Fibroblast of lung (primary cell): ENCODE measurements around the gene BSND. TPM values are rescaled to one million over a fixed set of nuclear protein-coding genes. Genes with fewer than 3 reads are reported as not detected.

ENCODE experiments used
- DNase-seq, 2 donors: peaks; one replicate each; pipeline versions ENCODE4 v3.0.0 to v3.0.0-alpha.2; 2010; ENCODE audit warnings: low read depth in 2 of 2
- H2AFZ ChIP-seq: 2 replicates; pipeline ENCODE4 v1.5.1; 2012; ENCODE audit warnings: low read length, control low read depth, inconsistent platforms
- H3K27ac ChIP-seq: 2 replicates; pipeline ENCODE4 v1.5.1; 2011; ENCODE audit warnings: low read length, control low read depth; ENCODE audit not compliant: insufficient read depth
- H3K27me3 ChIP-seq: 2 replicates; pipeline ENCODE4 v1.5.1; 2011; ENCODE audit warnings: mild to moderate bottlenecking, low read length; ENCODE audit not compliant: control insufficient read depth, insufficient read depth
- H3K36me3 ChIP-seq: 2 replicates; pipeline ENCODE4 v1.5.1; 2011; ENCODE audit warnings: low read length; ENCODE audit not compliant: control insufficient read depth, insufficient read depth
- H3K4me1 ChIP-seq: 2 replicates; pipeline ENCODE4 v1.5.1; 2011; ENCODE audit warnings: low read length; ENCODE audit not compliant: control insufficient read depth, insufficient read depth; ENCODE audit errors: extremely low read depth
- H3K4me2 ChIP-seq: 2 replicates; pipeline ENCODE4 v1.5.1; 2011; ENCODE audit warnings: low read length, control low read depth; ENCODE audit not compliant: insufficient read depth; ENCODE audit errors: extremely low read depth
- H3K4me3 ChIP-seq, 4 experiments: fragments of 200-600 bp in 1 of 4; sonication (generic) in 1 of 4; replicated peaks in 1 of 4; 2 replicates each; pipeline ENCODE4 v1.5.1; 2011 to 2016; ENCODE audit warnings: low read length in 4 of 4, low read depth in 3 of 4, mild to moderate bottlenecking in 3 of 4, control low read depth in 2 of 4, inconsistent platforms in 1 of 4, mixed read lengths in 1 of 4; ENCODE audit not compliant: insufficient read depth in 1 of 4; ENCODE audit errors: control extremely low read depth in 1 of 4
- H3K79me2 ChIP-seq: 2 replicates; pipeline ENCODE4 v1.5.1; 2012; ENCODE audit warnings: mild to moderate bottlenecking, low read length, inconsistent platforms; ENCODE audit not compliant: control insufficient read depth, insufficient read depth
- H3K9ac ChIP-seq: 2 replicates; pipeline ENCODE4 v1.5.1; 2011; ENCODE audit warnings: mild to moderate bottlenecking, low read length, control low read depth; ENCODE audit not compliant: insufficient read depth
- H3K9me3 ChIP-seq: 2 replicates; pipeline ENCODE4 v1.5.1; 2012; ENCODE audit warnings: low read depth, low read length; ENCODE audit not compliant: control insufficient read depth, insufficient read depth
- H4K20me1 ChIP-seq: 2 replicates; pipeline ENCODE4 v1.5.1; 2011; ENCODE audit warnings: low read length; ENCODE audit not compliant: control insufficient read depth, insufficient read depth; ENCODE audit errors: extremely low read depth
- CTCF ChIP-seq, 2 donors: IDR thresholded peaks in 1 of 2; conservative IDR thresholded peaks in 1 of 2; 1 replicate in 1 of 2; 2 replicates in 1 of 2; pipeline ENCODE4 v1.5.1; 2011 to 2012; ENCODE audit warnings: low read length in 2 of 2, control low read depth in 1 of 2, inconsistent platforms in 1 of 2, low read depth in 1 of 2, mild to moderate bottlenecking in 1 of 2
- EZH2 ChIP-seq: IDR thresholded peaks from 2 replicates; pipeline ENCODE4 v1.5.1; 2012; ENCODE audit warnings: low read length, control low read depth, mild to moderate bottlenecking; ENCODE audit errors: missing control alignments
- polyA plus RNA-seq, 2 donors: library from polyadenylated mRNA; depleted of rRNA in 1 of 2; stranded (reverse) in 1 of 2; unstranded in 1 of 2; fragments of >200 nt; gene quantifications; 2 replicates each; pipeline ENCODE4 v1.2.1, GENCODE V29; 2011 to 2012; ENCODE audit warnings: missing spikeins in 1 of 2
- total RNA-seq: library from RNA; depleted of rRNA; stranded (reverse); fragments of >200 nt; gene quantifications from 2 replicates; pipeline ENCODE4 v1.2.1, GENCODE V29; 2014

BSND gene
- total and polyA plus RNA-seq, 2 donors (not counting 1 experiment from before 2014, with no cell fraction given): not detected

GRCh38 chr1:54953846-54954245 lies 44.9 kb upstream of the BSND start:
- Histone ChIP-seq H3K9me3 (no peaks in the 10 kb centered on the region), H3K27ac (no peak overlapping the region), H3K36me3 (no peaks in the 10 kb centered on the region), H3K27me3 (no peaks in the 10 kb centered on the region), H3K4me3 (no peak overlapping the region), H3K9ac (no peak overlapping the region), H2AFZ (no peak overlapping the region), H3K4me2 (no peak overlapping the region), H3K4me1 (peaks cover 6% of the 10 kb centered on the region), H4K20me1 (no peaks in the 10 kb centered on the region), H3K79me2 (no peaks in the 10 kb centered on the region)
- TF ChIP-seq EZH2: no peak
- TF ChIP-seq CTCF (conservative IDR thresholded peaks at IDR 0.05 in 1 of 2, IDR thresholded peaks at IDR 0.05 in 1 of 2; ENCODE audit: low read depth in 1 of 2, low read length in 2 of 2): no peak
- no peak for DNase-seq

DNA sequence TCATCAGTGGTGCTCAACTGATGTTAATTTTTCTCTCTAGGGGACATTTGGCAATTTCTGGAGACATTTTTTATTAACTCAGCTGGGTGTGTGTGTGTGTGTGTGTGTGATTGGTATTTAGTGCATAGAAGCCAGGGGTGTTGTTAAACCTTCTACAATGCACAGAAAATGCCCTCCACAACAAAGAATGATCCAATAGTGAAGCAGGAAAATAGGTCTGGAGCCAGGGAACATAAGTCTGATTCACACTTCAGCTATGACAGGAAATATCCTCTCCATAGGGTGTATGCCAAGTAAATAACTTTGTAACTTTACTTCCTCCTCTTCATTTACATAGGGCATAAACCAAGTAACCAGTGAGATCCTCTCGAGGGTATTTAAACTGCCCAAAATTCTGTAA lies 43.4 kb upstream of the BSND start:
- Histone ChIP-seq H3K9ac (no peak overlapping the region), H3K27me3 (no peaks in the 10 kb centered on the region), H4K20me1 (no peaks in the 10 kb centered on the region), H3K4me2 (no peak overlapping the region), H3K79me2 (no peaks in the 10 kb centered on the region), H3K36me3 (no peaks in the 10 kb centered on the region), H3K4me3 (no peak overlapping the region), H3K27ac (no peak overlapping the region), H2AFZ (no peak overlapping the region), H3K9me3 (no peaks in the 10 kb centered on the region), H3K4me1 (peaks cover 3% of the 10 kb centered on the region)
- peak; percentile 15 to 59 for DNase-seq
- no peak for TF ChIP-seq CTCF (conservative IDR thresholded peaks at IDR 0.05 in 1 of 2, IDR thresholded peaks at IDR 0.05 in 1 of 2; ENCODE audit: low read depth in 1 of 2, low read length in 2 of 2)
- no peak for TF ChIP-seq EZH2

DNA sequence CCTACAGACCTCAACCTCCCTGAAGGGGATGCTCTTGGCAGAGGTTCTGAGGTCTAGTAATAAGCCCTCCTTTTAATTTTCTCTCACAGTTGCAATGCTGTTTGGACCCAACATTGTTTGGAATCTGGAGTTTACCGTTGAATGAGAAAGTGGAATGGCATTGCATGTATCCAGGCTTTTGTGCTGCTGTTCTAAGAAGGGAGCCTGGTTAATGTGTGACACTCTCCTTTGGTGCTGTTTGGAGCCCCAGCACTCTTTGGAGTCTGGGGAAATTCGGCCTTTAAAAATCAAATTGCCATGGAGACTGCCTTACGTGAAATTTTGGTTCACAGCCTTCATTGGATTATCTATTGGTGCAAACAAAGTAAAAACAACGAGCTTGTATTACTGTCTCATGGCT lies 42.0 kb upstream of the BSND start:
- no peaks in the 10 kb centered on the region for H3K79me2 ChIP-seq
- DNase-seq: no peak
- no peaks in the 10 kb centered on the region for H3K9me3 ChIP-seq
- H3K4me1 ChIP-seq: no peaks in the 10 kb centered on the region
- no peaks in the 10 kb centered on the region for H3K36me3 ChIP-seq
- no peak overlapping the region for H3K4me2 ChIP-seq
- H3K27me3 ChIP-seq: no peaks in the 10 kb centered on the region
- TF ChIP-seq EZH2: no peak
- no peak for TF ChIP-seq CTCF (conservative IDR thresholded peaks at IDR 0.05 in 1 of 2, IDR thresholded peaks at IDR 0.05 in 1 of 2; ENCODE audit: low read depth in 1 of 2, low read length in 2 of 2)
- no peak overlapping the region for H3K27ac ChIP-seq
- no peak overlapping the region for H3K9ac ChIP-seq
- H4K20me1 ChIP-seq: no peaks in the 10 kb centered on the region
- H3K4me3 ChIP-seq: no peak overlapping the region
- no peak overlapping the region for H2AFZ ChIP-seq
